ENCODE results near the gene CYP11A1.

Gene CYP11A1

DNA sequence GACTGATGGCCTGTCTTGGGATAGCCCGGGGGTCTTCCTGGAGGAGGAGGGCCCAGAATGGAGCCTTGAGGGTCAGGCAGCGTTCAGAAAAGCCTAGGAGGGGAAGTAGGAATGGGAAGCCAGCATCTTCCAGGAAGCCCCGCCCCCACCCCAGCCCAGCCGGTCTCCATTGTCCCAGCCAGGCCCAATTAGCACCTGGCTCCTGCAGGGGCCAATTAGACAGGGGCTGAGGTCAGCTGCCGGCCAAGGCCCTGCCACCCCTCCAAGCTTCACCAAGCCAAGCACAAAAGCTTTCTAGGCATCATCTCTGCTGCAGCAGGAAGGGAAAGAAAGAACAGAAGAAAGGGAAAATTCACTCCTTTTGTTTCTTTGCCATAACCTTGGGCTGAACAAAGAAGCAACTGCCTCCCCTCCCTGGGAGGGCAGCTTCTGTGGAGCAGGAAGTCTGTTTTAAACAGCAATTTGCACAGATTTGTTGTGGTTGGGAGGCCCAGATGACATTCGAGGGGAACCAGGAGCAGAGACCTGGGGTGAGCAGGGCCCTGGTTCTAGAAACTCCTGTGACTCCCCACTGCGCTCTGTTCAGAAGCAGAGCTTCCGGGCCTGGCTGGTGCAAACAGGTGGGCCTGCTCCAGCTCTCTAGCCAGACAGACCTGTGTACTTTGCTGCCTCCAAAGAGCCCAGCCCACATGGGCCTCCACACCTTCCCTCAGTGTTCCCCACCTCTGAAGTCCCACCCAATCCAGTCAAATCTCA is 47.7 kb downstream of the CYP11A1 start:
- no peak for DNase-seq

GRCh38 chr15:74319138-74319460 is 48.3 kb downstream of the CYP11A1 start:
- no peak for DNase-seq

DNA sequence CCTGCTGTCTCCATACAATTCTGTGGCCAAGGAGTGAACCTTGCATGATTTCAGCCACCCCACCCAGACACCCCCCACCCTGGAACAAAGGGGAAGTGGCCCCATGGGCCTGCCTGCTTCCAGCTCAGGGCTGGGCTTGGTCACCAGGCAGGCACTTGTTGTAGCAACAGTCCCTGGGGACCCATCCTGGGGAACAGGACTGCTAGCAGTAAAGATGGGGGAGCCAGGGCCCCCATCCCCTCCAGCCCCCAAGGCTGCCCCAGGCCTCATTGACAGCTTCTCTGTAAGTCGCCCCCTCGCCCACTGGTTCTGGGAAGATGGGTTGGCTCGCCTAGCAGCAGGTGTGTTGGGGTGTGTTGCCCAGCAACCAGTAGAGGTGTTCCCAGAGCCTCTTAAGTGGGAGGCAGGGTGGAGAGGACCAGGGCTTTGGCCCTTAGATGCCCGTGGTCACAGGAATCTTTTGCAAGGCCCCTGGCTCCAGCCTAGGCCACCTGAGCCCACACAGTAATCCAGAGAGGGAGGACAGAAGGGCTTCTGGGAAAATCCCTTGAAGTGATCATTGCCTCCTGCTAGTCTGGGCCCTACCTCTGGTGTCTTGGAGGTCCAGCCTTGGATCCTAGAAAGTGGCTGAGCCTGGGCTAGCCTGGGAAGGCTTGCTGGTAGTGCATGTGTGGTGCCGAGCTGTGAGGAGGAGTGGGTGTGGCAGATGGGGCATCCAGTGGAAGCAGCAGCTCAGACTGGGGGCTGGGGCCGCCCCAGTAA is 48.9 kb downstream of the CYP11A1 start:
- DNase-seq: no peak

GRCh38 chr15:74317820-74318375 is 49.5 kb downstream of the CYP11A1 start:
- DNase-seq: peak; percentile 31

DNA sequence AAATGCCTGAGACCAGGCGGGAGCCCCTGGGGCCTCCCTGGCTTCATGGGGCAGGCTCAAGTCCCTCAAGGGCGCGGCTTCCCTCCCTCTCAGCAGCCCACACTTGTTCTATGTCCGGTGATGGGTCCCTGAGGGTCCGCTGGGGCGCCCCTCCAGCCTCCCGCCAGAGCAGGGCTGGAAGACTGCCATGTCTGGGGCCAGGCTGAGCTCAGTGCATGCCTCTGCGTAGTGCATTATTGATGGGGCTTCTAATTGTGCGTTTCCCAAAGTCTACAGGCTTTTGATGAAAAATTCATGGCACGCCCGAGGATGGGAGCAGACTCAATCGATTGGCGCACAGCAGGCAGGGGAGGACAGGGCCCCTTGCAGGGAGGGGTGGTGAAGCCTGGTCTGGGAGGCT is 51.3 kb downstream of the CYP11A1 start:
- no peak for DNase-seq

DNA sequence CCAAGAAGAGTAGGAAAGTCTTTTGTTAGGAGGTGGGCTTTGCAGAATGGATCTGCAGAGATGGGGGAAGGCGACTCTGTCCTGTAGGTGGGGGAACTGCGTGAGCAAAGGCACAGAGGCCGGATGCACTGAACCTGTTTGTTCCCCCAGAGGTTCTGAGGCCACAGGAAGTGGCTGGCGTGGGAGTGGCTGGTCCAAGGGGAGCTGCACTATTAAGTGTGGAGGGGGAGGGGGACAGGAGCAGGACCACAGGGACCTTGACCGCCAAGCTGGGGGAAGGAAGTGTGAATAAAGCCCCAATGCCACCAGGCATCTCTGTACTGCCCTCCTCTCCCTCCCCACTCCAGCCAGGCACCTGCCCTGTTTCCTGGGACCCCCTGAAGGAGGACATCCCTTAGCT is 51.8 kb downstream of the CYP11A1 start:
- DNase-seq: no peak

DNA sequence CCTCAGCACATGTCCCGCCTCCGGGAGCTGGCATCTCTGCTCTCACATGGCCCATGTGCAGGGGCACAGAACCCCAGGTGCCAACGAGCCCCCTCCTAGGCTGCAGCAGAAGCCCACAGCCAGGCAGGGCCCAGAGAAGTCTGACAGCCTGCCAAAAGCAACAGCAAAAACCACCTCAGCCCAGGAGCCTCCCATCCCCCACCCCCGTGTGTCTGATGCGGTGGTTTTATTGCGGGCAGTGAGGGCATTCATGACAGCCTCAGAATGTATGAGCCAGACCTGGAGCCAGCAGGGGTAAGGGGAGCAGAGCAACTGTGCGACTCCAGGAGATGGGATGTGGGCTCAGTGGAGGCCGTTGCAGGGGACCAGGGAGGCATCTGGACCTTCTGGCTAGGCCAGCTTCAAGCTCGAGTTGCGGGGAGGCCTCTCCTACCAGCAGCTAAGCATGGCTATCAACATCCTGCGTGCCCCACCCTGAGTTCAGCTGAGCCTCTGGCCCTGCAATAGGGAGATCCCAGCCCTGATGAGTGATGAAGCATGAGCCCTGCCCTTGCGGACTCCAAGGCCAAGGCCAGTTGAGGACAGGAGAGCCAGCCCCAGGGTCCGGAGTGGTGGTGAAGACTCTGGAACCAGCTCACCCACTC is 52.5 kb downstream of the CYP11A1 start:
- peak; percentile 42 for DNase-seq

DNA sequence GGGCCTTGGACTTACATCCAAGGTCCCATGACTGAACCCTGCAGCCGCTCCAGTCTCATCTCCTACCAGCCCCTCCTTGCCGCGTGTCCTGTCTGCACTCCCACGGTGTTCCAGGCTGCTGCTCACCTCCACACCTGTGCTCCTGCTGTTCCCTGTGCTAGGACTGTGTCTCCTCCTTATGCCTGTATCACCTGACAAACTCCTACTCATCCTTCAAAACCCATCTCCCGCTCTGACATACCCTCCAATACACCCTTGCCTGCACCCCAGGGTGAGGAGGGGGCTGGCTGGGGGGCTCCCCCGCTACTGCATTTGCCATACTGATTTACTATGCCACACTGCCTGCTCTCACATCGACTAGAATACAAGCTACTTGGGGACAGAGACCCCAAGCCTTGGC is 53.6 kb downstream of the CYP11A1 start:
- no peak for DNase-seq

DNA sequence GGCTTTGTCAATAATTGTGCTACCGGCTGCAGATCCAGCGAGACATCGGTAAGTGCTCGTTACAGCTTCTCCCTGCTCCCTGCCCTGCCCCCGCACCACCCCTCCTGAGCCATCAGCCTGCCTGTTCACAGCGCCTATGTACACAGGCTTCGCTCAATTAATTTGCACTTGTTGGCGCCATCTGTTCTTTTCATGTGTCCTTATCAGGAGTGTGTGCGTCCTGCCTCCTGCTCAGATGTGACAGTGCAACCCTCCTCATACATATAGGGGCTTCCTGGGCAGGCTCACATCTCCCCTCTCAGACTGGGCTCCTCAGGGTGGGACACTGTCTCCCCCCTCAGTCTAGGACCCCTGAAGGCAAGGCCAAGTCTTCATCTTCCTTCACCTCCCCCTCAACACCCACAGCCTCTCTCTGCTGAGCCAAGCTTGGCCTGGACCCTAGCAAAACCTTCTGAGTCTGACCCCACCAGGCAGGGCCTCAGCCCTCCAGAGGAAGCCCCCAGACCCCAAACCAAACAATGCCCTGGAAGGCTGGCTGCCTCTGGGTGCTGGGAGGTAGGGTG is 54.9 kb downstream of the CYP11A1 start:
- DNase-seq: peak; percentile 88

GRCh38 chr15:74311734-74312444 is 55.6 kb downstream of the CYP11A1 start:
- DNase-seq: no peak

GRCh38 chr15:74307827-74308811 is 59.3 kb downstream of the CYP11A1 start:
- peak; percentile 51 for DNase-seq

DNA sequence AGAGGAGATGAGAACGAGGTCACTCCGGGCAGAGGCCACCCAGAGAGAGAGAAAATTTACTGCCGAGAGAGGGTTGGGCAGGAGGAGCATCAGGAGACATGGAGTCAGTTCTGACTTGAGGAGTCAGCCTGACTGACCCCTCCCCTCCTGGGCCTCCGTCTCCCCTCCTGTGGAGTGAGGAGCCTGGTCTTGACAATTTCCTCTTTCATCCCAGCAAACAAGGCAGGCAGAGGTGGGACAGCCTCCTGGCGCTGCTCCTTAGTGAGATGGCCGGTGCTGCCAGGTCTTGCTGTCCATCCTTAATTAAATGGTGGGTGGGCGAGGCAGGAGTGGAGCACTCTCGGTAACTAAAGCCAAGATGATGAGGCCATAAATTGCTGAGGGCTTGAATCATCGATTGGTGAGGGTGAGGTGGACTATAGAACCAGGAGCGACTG is 60.6 kb downstream of the CYP11A1 start:
- DNase-seq: no peak

GRCh38 chr15:74305687-74306086 is 61.8 kb downstream of the CYP11A1 start:
- no peak for DNase-seq

DNA sequence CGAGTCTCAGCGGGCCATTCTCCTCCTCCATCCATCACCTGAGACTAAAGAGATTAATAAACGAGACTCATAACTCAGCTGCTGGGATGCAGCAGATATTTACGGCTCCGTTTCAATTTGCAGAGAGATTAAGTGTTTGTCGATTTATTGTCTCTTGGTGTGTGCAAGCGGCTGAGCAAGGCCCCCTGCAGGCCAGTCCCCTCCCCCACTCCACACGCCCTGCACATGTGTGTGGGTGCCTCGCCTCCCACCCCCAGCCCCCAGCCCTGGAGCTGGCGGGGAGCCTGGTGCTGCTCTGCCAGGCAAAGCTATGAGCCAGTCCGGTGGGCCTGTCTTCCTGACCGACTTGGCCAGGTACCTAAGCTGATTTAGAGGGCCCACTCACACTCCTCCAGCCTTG is 63.0 kb downstream of the CYP11A1 start:
- DNase-seq: no peak

GRCh38 chr15:74303741-74304309 is 63.6 kb downstream of the CYP11A1 start:
- DNase-seq: no peak

- DNase-seq: no peak
Observed at GRCh38 chr15:74302821-74303359, 64.6 kb downstream of the CYP11A1 start.

GRCh38 chr15:74301583-74302361 is 65.7 kb downstream of the CYP11A1 start:
- no peak for DNase-seq

- no peak for DNase-seq
Observed at GRCh38 chr15:74300057-74300795, 67.2 kb downstream of the CYP11A1 start.

- DNase-seq: no peak
Observed at GRCh38 chr15:74297887-74298286, 69.6 kb downstream of the CYP11A1 start.
